ENCODE measurements around the gene DNAAF5.
A peak's percentile ranks its signal among the peaks of the same experiment; 100 is the strongest.

Gene DNAAF5

DNA sequence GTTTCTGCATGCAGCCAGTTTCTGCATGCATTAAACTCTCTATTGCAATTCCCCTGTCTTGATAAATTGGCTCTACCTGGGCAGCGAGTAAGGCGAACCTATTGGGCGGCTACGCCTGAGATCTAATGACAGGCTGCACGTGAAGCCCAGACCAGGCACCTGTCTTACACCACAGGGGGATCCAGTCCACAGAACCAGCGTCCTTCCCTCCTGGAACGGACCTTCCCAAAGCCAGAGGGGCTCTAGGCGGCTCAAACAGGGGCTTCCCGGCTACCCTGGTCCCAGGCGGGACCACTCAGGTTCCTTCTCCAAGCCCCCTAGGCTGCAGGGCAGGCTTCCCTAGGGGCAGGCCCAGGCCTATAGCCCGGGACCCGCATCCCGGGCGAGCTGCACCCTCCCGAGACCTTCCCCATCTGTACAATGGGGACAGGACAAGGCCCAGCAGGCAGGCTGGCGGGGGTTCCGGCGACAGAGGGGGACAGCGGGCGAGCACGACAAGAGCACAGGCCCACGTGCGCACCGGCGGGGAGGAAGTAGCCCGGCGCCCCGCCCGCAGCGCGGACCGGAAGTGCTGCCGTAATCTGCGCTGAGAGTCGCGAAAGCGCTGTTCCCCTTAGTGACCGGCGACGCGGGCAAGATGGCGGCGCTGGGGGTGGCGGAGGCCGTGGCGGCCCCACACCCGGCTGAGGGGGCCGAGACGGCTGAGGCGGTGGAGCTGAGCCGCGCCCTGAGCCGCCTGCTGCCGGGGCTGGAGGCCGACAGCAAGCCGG is at the start of gene DNAAF5:
DNAAF5 (plus strand) TSS at position 616 of the 770 bp plus-strand sequence; CDS start at position 638, 22 bp downstream.
- DNase-seq: peak; percentile 83

DNA sequence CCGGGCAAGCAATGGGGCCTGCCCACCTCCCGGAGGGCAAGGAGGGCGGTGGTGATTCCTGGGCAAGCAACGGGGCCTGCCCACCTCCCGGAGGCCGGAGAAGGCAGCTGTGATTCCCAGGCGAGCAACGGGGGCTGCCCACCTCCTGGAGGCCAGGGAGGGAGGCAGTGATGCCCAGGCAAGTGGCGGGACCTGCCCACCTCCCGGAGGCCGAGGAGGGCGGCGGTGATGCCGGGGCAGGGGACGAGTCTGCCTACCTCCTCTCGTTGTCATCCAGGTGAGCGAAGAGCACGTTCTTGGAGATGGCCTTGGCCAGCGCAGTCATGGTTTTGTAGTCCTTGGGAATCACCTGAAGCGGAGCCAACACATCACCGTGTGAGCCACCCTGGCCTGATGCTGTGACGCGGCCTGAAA is 49.5 kb upstream of the DNAAF5 start:
- DNase-seq: no peak

DNA sequence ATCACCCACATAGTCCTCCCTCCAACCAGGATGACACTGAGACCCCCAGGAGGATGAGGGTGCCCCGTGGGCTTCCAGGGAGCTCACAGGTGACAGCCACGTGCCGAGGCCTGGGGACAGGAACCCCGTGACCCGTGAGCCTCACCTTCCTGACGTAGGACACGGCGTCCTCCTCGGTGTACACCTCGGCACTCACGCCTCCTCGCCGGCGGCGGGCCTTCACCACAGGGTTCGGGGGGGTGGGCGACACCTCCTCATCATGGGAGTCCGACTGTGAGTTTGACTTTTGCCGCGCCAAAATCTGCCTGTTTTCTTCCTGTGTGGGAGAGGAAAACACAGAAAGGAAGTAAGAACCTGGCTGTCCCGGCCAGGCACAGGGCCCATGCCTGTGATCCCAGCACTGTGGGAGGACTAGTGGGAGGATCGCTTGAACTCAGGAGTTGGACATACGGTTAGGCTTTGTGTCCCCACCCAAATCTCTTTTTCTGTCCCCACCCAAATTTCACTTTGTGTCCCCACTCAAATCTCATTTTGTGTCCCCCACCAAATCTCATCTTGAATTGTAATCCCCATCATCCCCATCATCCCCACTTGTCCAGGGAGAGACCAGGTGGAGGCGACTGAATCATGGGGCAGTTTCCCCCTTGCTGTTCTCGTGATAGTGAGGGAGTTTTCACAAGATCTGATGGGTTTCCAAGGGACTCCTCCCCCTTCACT is 45.9 kb upstream of the DNAAF5 start:
- no peak for DNase-seq

DNA sequence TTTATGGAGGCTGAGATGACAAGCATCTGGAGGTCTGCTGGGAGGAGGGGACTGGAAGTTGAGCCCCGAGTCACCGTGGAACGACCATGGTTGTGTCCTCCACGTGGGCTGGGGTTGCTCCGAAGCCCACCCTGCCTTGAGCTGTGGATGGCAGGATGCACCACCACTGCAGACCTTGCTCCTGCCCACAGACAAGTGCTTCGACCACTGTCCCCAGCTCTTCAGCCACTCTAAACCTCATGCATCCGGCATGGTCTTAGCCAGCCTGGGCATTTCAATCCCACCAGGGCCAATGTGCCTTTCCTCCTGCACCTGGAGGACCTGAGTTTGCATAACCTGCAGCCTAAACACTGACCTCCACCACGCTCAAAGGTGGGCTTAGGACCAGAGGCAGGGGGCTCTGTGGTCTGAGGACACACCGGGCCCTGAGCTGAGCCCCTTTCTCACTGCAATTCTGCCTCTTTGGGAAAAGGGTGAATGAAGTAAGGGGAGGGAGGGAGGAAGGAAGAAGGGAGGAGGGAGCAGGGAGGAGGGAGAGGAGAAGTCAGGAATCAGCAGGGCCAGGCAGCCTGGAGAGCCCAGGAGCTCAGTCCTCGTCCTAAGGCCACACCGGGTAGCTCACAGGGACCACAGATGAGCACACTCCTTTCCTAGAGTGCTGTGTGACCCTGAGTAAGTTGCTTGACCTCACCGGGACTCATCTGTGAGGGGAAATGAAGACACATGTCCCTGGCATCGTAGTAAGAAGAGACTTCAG is 44.8 kb upstream of the DNAAF5 start:
- no peak for DNase-seq

DNA sequence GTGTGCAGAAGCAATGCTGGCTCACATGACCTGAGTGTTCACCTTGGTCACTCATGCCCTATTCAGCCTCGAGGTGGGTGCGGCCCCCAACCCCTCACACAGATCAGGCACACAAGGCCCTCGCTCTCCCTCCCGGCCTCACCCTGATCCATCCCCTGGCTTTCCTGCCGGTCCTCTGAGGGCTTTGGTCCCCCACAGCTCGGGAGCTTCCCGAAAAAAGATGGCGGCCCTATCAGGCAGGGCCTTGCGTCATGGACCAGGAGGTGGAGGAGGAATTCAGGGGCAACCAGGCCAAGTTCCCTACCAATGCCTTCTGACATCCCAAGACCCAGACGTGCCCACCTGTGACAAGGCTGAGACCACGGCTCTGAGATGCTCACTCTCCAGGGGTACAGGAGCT is 43.7 kb upstream of the DNAAF5 start:
- DNase-seq: no peak

DNA sequence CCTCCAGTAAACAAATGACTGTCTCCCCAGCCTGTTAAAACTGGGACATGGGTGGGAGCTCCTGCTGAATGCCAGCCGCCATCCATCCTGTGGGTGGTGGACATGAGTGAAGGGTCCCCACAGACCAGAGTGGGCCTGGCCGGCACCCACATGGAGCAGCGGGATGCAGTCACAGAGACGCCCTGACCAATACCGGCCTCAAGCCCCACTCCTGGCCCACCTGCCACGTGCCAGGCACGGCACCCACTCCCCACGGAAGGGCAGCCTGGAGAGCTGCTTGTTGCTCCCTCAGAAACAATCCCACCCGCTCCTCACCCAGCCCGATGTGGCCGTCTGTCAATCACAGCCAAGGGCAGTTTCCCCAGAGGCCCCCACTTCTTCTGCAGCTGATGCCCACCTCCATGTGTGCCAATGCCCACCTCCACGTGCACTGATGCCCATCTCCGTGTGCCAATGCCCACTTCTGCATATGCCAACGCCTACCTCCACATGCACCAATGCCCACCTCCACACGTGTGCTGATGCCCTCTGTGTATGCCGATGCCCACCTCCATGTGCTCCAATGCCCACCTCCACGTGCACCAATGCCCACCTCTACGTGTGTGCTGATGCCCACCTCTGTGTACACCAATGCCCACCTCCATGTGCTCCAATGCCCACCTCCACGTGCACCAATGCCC is 42.8 kb upstream of the DNAAF5 start:
- no peak for DNase-seq

DNA sequence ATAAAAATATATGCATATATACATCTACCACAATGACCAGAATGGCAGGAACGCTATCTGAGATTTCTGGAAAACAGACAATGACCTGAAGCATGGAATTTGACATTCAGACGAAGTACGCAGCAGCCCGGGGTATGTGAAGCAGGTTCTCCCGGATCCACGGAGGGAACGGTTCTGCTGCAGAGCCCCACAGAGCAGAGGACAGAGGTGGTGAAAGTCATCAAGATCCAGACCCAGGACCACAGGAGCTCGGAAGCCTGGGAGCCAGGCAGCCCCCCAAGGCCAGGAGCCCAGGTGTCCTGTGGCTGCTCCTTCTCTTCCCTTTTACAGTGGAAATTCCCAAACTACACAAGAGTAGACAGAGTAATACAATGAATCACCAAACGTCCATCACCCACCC is 42.1 kb upstream of the DNAAF5 start:
- no peak for DNase-seq

DNA sequence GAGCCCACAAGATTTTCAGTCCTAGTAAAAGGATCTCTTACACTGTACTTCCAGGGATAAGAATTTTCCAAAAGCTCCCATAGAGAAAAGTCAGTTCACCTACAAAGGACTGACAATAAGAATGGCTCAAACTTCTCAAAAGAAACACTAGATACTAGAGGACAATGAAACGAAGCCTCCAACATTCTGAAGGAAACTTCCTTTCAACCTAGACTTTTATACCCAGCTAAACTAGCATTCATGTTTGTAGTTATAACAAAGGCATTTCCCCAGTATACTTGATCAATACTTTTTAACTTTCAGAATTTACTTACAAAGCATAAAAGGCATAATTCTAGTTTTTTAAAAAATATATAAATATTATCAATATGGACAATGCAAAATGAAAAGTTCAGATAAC is 41.0 kb upstream of the DNAAF5 start:
- DNase-seq: no peak

DNA sequence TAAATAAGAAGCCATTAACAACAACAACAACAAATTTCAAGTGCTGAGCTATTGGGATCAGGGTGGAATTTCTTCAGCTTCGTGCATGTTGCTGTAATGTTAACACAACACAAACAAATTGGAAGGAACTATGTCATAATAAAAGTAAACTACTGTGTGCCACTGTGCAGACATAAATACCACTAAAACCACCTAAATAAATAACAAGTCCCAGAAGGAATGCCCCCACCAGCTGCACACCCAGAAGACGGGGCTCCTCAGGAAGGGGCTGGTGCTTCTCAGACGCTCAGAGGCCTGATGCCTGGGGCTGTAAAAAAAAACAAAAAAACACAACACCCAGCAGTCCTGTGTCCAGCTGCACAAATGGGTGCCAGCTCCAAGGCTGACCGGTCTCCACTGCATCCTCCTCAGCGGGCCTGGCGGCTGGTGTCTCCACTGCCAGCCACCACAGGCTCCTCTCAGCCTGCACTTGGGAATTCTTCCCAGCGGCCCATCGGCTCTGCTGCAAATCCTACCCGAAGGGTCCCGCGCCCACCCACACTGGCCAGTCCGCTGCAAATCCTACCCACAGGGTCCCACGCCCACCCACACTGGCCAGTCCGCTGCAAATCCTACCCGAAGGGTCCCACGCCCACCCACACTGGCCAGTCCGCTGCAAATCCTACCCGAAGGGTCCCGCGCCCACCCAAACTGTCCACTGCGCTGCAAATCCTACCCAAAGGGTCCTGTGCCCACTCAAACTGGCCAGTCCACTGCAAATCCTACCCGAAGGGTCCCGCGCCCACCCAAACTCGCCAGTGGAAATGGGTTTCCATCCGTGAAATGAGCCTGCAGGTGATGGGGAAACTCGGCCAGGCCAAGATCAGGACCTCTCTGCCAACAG is 35.8 kb upstream of the DNAAF5 start:
- no peak for DNase-seq

DNA sequence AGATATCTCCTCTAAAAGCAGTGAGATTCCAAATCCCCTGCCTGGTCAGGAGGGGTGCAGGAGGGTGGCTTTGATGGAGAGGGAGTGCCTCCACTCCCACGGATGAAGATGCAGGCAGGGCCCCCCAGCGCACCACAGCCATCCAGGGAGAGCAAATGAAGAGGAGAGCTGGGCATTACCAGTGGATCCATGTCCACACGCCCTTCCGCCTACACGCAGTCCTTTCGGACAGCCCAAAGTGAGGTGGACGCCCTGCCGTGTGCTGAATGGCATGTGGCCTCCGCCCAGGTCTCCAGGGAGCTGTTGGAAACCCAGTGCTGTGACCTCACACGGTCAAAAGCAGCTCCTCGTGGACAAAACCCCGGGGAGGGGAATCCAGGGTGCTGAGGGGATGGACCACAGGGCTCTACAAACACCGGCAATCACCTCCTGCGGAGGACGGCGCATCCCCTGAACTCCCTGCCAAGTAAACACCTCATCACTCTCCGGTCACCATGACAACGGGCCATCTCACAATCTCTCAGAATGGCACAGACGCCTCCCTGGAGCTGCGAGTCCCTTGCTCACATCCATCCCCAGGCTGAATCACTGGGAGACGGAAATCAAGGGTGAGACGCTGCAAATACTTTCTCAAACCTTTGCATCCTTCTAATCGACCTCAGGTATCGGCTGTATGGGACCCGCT is 35.0 kb upstream of the DNAAF5 start:
- no peak for DNase-seq

DNA sequence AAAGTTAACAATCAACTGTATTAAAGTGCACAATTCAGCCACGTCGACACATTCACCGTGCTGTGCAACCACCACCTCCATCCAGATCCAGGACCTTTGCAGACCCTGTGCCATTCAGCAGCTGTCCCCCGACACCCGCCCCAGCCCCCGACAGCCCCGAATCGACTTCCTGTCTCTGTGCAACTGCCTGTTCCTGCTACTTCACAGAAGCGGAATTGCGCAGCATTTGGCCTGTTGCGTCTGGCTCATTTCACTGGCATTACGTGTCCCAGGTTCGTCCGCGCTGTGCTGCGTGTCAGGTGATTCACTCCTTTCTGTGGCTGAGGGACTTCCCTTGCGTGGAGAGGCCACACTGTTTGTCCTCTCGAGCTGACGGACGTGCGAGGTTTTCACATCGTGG is 33.2 kb upstream of the DNAAF5 start:
- DNase-seq: no peak

DNA sequence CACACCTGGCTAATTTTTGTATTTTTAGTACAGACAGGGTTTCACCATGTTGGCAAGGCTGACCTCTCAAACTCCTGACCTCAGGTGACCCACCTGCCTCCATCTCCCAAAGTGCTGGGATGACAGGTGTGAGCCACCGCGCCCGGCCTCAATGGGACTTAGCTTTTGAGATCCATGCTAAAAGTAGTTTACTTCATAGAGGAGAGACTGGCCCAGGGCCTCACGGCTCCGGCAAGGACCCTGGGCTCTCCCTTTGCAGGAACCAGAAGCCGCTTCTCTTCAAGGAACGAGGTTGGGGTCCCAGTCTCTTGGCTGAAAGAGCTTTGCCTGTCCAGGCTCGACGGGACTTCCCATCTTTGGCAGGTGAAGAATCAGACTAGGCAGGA is 30.1 kb upstream of the DNAAF5 start:
- DNase-seq: no peak

DNA sequence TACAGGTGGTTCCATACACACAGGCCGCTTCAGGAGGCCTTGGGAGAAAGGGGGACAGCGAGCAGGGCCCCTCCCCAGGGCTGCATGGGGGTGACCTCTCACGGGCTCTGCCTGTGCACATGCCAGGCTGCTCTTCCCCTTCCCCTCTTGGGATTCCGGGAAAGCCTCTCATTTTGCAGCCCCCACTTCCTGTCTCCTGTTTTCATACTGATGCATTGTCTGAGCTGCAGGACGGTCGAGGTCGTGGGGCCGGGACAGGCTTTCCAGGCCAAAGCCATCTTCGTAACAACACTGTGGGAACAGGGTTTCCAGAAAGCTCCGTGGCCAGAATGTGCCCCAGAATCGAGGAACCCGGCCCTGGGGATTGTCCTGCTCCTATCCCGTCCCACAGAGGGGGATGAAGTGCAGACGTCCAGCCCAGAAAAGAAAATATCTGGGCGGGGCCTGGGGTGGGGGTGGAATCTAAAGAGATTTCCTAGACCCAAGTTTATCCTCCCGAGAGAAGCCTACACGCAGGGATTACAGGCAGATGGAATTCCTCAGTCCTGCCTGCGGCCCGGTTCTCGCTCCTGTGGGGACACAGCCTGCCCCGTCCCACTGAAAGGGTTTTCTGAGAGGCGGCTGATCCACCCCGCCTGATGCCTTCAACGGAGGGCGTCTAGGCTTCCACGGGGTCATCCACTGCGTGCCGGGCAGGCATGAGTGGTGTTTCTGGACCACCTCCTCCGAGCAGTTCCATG is 29.5 kb upstream of the DNAAF5 start:
- no peak for DNase-seq

DNA sequence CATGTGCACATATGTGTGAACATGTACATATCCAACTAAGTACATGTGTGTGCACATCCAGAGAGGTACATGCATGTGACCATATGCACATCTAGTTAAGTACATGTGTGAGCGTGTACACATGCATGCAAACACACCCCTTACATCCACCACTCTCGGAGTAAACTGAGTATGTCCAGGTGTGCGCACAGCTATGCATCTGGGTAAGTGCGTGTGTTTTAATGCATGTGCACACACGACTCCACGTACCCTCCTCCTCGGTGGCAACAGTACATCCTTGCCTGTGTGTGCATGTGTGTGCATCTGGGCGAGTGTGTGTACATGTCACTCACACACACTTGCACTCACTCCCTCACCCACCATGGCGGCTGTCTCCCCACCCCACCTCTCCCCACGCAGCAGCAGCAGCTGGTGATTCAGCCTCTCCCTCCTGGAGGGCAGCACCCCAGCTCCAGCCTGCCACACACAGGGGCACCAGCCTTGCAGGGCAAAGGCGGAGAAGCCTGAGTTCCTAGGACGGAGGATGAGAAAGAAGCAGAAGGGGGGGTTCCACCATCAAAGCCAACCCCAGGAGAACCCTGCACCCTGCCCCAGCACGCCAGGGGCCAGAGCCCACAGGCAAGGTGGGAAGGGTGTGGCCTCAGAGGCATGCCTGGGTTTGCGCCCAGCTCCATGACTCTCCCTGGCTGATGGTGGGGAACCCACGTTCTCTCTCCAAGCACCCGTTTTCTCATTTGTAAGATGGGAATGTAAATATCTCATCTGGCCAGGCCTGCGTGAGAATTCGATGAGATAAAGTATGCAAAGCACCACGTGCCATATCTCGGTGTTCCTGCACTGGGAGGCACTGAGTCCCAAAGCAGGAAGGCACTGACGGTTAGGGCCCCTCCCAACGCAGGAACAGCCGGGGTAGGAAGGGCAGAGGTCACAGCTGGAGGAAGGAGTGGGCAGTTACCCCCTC is 27.7 kb upstream of the DNAAF5 start:
- DNase-seq: no peak

DNA sequence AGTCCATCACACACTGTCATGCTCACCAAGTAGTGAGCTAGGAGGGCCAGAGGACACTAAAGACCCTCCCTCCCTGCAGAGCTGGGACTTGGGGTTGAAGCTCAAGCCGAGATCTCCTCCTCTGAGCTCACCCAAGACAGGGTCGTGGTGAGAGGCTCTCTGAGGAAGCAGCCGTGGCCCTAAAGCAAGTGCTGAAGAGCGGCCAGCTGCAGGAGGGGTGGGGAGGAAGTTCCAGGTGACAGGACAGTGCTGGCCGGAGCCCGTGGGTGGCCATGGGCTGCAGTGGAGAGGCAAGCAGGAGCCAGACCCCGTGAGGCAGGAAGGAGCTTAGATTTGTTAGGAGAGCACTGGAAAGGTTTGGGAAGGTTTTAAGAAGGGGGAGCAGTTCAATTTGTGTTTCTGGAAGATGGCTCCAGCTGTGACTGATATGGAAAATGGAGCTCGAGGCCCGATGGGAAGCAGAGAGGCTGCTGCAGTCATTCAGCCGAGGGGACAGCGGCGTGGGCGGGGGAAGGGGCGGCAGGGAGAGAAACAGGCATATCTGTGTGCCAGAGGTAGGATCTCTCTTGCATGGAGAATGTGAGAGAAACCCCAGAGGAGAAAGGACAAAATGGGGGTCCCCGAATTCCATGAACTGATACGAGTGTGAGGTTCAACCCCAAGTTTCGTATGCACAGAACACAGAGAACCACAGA is 26.9 kb upstream of the DNAAF5 start:
- no peak for DNase-seq

DNA sequence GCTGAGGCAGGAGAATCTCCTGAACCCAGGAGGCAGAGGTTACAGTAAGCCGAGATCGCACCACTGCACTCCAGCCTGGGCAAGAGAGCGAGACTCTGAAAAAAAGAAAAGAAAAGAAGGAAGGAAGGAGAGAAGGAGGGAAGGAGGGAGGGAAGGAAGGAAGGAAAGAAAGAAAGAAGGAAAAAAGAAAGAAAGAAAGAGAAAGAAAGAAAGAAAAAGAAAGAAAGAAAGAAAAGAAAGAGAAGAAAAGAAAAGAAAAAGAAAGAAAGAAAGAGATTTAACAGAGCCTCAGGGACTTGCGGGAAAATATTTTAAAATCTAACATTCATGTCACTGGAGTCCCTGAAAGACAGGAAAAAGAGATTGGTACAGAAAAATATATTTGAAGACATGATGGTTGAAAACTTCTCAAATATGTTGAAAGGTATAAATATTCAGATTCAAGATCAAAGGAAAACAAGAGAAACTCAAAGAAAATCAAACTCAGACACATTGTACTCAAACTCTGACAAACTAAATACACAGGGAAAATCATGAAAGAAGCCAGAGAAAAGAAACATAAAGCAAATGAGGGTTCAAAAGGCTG is 25.3 kb upstream of the DNAAF5 start:
- no peak for DNase-seq

DNA sequence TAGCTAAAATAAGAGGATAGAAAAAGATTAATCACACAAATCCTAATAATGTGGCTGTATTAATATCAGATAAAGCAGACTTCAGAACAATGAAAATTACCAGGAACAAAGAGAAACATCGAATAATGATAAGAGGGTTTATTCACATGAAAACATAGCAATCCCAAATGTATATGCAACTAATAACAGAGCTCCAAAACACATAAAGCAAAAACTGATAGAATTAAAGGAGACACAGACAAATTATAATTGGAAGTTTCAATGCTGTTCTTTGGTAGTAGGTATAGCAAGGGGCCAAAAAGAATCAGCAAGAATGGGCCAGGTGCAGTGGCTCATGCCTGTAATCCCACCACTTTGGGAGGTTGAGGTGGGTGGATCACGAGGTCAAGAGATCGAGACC is 23.4 kb upstream of the DNAAF5 start:
- DNase-seq: no peak

DNA sequence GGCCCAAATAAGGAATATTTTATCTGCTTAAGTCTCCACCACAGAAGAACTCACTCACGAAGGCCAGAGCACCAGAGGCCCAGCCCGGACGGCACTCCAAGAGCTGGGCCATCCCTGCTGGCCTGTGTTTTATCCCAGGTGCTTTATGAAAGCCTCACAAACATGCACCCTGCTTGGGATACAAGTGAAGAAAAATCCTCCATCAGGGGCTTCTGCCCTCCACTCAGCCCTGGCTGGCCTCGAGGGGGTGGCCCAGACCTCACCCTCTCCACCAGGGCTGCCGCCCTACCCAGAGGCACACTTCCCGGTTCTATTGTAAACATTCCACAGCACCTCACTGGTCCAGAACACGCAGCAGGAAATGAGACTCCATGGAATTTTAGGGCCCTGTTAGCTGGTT is 19.8 kb upstream of the DNAAF5 start:
- no peak for DNase-seq
